Subcutaneous abdominal adipose tissue (tissue), 5 donors: ENCODE data around the gene LRR1.
"Not testable (repeated sequence)": the region's sequence is repeated elsewhere in the genome, so short reads cannot be mapped to it uniquely, and the experiment has no call there.

Experiments used
- H3K27ac ChIP-seq: one replicate; pipeline ENCODE4 v1.7.0; 2013; ENCODE audit warnings: low read depth, mild to moderate bottlenecking, inconsistent platforms, low read length, moderate library complexity
- H3K27me3 ChIP-seq, 5 donors: one replicate each; pipeline ENCODE4 v1.7.0; 2013; ENCODE audit warnings: low read length in 5 of 5, inconsistent platforms in 1 of 5; ENCODE audit not compliant: control insufficient read depth in 5 of 5, insufficient read depth in 4 of 5
- H3K36me3 ChIP-seq, 5 donors: one replicate each; pipeline ENCODE4 v1.7.0; 2013; ENCODE audit warnings: low read length in 5 of 5; ENCODE audit not compliant: control insufficient read depth in 5 of 5, insufficient read depth in 5 of 5
- H3K4me1 ChIP-seq, 5 donors: one replicate each; pipeline ENCODE4 v1.7.0; 2013; ENCODE audit warnings: low read length in 5 of 5, mild to moderate bottlenecking in 3 of 5, moderate library complexity in 1 of 5; ENCODE audit not compliant: control insufficient read depth in 5 of 5, insufficient read depth in 5 of 5
- H3K4me3 ChIP-seq, 5 donors: one replicate each; pipeline ENCODE4 v1.7.0; 2013; ENCODE audit warnings: low read length in 5 of 5, low read depth in 1 of 5
- H3K9ac ChIP-seq, 5 donors: one replicate each; pipeline ENCODE4 v1.7.0; 2013; ENCODE audit warnings: low read length in 5 of 5, mild to moderate bottlenecking in 4 of 5, moderate library complexity in 3 of 5
- H3K9me3 ChIP-seq, 5 donors: one replicate each; pipeline ENCODE4 v1.7.0; 2013; ENCODE audit warnings: low read length in 5 of 5; ENCODE audit not compliant: control insufficient read depth in 5 of 5
- donor health status: healthy.
- donor health status: healthy.
- donor health status: healthy.
- donor health status: healthy.
- donor health status: healthy.

The LRR1 gene

DNA sequence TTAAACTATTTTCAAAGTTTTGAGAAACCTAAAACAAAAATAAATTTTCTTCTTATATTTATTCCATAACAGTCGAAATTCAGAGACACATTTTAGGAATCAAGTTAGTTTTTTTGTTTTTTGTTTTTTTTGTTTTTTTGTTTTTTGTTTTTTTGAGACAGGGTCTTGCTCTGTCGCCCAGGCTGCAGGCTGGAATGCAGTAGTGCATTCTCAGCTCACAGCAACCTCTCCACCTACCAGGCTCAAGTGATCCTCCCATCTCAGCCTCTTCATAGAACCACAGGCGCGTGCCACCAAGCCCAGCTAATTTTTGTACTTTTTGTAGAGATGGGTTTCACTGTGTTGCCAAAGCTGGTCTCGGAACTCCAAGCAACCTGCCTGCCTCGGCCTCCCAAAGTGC, 54.8 kb downstream of the LRR1 start:
- Histone ChIP-seq H3K9ac (no peak overlapping the region), H3K9me3 (no peaks in the 10 kb centered on the region), H3K4me3 (no peak overlapping the region), H3K36me3 (no peaks in the 10 kb centered on the region), H3K27me3 (no peaks in the 10 kb centered on the region), H3K4me1 (no peaks in the 10 kb centered on the region), H3K27ac (no peak overlapping the region)

DNA sequence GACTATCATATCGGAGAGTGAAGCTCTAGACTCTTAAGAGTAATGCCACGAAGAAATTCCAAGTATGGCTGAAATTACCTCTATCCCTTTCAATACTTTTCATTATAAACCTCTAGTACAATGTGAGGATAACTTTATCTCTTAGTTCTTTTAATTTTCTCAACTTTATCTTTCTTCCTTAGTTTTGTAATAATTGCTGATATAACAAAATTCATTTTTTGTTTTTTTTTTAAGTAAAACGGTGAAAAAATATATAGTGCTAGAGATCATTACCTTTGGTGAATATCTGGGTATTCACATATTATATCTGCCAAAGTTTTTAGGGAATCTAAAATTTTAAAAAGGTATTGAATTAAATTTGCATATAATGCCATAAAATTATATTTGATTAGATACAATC, 55.8 kb downstream of the LRR1 start:
- Histone ChIP-seq H3K4me3 (no peak overlapping the region), H3K9me3 (no peaks in the 10 kb centered on the region), H3K27ac (no peak overlapping the region), H3K27me3 (no peaks in the 10 kb centered on the region), H3K9ac (no peak overlapping the region), H3K4me1 (no peaks in the 10 kb centered on the region), H3K36me3 (no peaks in the 10 kb centered on the region)

DNA sequence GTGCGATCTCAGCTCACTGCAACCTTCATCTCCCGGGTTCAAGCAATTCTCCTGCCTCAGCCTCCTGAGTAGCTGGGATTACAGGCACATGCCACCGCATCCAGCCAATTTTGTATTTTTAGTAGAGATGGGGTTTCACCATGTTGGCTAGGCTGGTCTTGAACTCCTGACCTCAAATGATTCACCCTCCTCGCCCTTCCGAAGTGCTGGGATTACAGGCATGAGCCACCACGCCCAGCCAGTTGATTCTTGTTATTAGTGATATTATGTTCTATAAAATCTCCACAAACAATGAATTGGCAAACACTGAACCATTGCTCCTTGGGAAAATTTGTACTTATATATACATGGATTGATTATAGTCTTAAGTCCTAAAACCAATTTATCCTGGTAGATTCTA, 58.8 kb downstream of the LRR1 start:
- H3K9me3 ChIP-seq: not testable (repeated sequence)

DNA sequence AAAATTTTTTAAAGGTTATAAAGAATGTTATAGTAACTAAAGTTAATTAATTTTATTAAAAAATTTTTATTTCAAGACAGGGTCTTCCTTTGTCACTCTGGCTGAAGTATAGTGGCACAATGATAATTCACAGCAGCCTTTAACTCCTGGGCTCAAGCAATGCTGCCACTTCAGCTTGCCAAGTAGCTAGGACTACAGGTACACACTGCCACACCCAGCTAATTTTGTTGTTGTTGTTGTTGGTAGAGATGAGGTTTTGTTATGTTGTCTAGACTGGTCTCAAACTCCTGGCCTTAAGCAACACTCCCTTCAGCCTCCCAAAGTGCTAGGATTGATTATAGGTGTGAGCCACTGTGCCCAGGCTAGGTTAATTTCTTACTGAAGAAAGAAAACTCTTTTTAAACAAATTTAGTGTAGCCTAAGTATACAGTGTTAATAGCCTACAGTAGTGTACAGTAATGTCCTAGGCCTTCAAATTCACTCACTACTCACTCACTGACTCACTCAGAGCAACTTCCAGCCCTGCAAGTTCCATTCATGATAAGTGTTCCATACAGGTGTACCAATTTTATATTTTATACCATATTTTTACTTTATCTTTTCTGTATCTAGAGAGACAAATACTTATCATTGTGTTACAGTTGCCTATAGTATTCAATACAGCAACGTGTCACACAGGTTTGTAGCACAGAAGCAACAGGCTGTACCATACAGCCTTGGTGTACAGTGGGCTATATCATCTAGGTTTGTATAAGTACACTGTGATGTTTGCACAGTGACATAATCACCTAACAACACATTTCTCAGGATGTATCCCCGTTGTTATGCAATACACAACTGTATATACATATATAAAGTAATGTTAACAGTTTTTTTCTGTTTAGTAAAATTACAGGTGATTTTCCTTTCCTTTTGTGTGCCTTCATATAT, 61.1 kb downstream of the LRR1 start:
- no peaks in the 10 kb centered on the region for H3K4me1 ChIP-seq
- no peaks in the 10 kb centered on the region for H3K36me3 ChIP-seq
- no peak overlapping the region for H3K9ac ChIP-seq
- no peaks in the 10 kb centered on the region for H3K27me3 ChIP-seq
- H3K4me3 ChIP-seq: no peak overlapping the region
- no peaks in the 10 kb centered on the region for H3K9me3 ChIP-seq
- H3K27ac ChIP-seq: no peak overlapping the region

More for the DNA sequence above, 58.8 kb downstream of the LRR1 start:
- not testable (repeated sequence) for H3K9ac ChIP-seq, H3K27ac ChIP-seq, H3K27me3 ChIP-seq, H3K4me1 ChIP-seq, H3K36me3 ChIP-seq, H3K4me3 ChIP-seq
